Osteoblast (primary cell): ENCODE data around the gene S100Z. TPM values are rescaled to one million over a fixed set of nuclear protein-coding genes. Genes with fewer than 3 reads are reported as not detected.
"Not testable (repeated sequence)": the region's sequence is repeated elsewhere in the genome, so short reads cannot be mapped to it uniquely, and the experiment has no call there.

Experiments used
- DNase-seq: peaks from one replicate; pipeline ENCODE4 v3.0.0; 2011; ENCODE audit warnings: low spot score, mixed read lengths; ENCODE audit not compliant: insufficient read length; ENCODE audit errors: missing footprints
- H2AFZ ChIP-seq: 2 replicates; pipeline ENCODE4 v1.6.0; 2011; ENCODE audit warnings: mild to moderate bottlenecking, low read length
- H3K27ac ChIP-seq: 2 replicates; pipeline ENCODE4 v1.5.1; 2011; ENCODE audit warnings: mild to moderate bottlenecking, low read depth, low read length, moderate library complexity
- H3K27me3 ChIP-seq: 2 replicates; pipeline ENCODE4 v1.6.0; 2012; ENCODE audit warnings: mild to moderate bottlenecking, control low read depth, inconsistent platforms, low read length, moderate library complexity; ENCODE audit not compliant: insufficient read depth
- H3K36me3 ChIP-seq: 2 replicates; pipeline ENCODE4 v1.5.1; 2011; ENCODE audit warnings: mild to moderate bottlenecking, low read length, control low read depth, moderate library complexity; ENCODE audit not compliant: insufficient read depth
- H3K4me1 ChIP-seq: 2 replicates; pipeline ENCODE4 v1.5.1; 2011; ENCODE audit warnings: mild to moderate bottlenecking, low read length, control low read depth, moderate library complexity; ENCODE audit not compliant: insufficient read depth
- H3K4me2 ChIP-seq: 2 replicates; pipeline ENCODE4 v1.6.0; 2011; ENCODE audit warnings: mild to moderate bottlenecking, low read length; ENCODE audit not compliant: insufficient read depth
- H3K4me3 ChIP-seq: fragments of 200-600 bp; sonication (generic); 3 replicates; pipeline ENCODE4 v1.5.1; 2012; ENCODE audit warnings: mild to moderate bottlenecking, low read length, inconsistent platforms; ENCODE audit not compliant: insufficient read depth
- H3K79me2 ChIP-seq: 2 replicates; pipeline ENCODE4 v1.6.0; 2012; ENCODE audit warnings: mild to moderate bottlenecking, low read length, control low read depth, inconsistent platforms; ENCODE audit not compliant: insufficient read depth
- H3K9me3 ChIP-seq: 2 replicates; pipeline ENCODE4 v1.5.1; 2011; ENCODE audit warnings: low read depth, low read length, control low read depth
- H4K20me1 ChIP-seq: 2 replicates; pipeline ENCODE4 v1.6.0; 2012; ENCODE audit warnings: mild to moderate bottlenecking, low read length, control low read depth; ENCODE audit not compliant: insufficient read depth
- total RNA-seq: library from RNA; depleted of rRNA; stranded (reverse); fragments of >200 nt; gene quantifications from 2 replicates; pipeline ENCODE4 v1.2.3, GENCODE V29; 2012
- TF ChIP-seq, protein P1 (sequence below): IDR thresholded peaks from 2 replicates; pipeline ENCODE4 v1.5.1; 2011; ENCODE audit warnings: mild to moderate bottlenecking, low read depth, low read length, moderate library complexity; ENCODE audit errors: extremely low read depth

The S100Z gene
- total RNA-seq, 1 donor = not detected

DNA sequence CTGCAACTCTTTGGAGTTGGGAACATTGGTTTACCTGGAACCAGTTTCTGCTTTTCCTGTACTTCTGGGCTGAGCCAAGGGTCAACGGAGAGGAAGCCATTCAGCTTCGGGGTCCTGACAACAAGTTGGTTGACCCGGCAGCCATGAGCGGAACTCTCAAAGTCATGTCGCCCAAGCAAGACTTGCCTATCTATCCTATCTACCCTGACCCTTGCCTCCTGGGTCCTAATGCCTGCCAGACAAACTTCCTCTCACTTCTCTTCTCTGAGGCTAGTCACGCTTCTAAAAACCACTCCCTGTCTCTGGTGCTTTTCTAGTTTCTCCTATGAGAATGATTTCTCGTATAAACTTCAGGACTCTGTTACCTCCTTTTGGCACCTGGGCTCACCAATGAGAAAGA, 58.4 kb downstream of the S100Z start:
- Histone ChIP-seq H3K36me3 (no peaks in the 10 kb centered on the region), H3K4me2 (no peak overlapping the region), H3K4me3 (no peak overlapping the region), H2AFZ (no peak overlapping the region), H3K27ac (no peak overlapping the region), H3K79me2 (no peaks in the 10 kb centered on the region), H3K4me1 (no peaks in the 10 kb centered on the region), H3K27me3 (peaks cover 2% of the 10 kb centered on the region), H3K9me3 (no peaks in the 10 kb centered on the region), H4K20me1 (no peaks in the 10 kb centered on the region)
- TF ChIP-seq, protein P1, sequence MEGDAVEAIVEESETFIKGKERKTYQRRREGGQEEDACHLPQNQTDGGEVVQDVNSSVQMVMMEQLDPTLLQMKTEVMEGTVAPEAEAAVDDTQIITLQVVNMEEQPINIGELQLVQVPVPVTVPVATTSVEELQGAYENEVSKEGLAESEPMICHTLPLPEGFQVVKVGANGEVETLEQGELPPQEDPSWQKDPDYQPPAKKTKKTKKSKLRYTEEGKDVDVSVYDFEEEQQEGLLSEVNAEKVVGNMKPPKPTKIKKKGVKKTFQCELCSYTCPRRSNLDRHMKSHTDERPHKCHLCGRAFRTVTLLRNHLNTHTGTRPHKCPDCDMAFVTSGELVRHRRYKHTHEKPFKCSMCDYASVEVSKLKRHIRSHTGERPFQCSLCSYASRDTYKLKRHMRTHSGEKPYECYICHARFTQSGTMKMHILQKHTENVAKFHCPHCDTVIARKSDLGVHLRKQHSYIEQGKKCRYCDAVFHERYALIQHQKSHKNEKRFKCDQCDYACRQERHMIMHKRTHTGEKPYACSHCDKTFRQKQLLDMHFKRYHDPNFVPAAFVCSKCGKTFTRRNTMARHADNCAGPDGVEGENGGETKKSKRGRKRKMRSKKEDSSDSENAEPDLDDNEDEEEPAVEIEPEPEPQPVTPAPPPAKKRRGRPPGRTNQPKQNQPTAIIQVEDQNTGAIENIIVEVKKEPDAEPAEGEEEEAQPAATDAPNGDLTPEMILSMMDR = no peak
- DNase-seq = no peak

DNA sequence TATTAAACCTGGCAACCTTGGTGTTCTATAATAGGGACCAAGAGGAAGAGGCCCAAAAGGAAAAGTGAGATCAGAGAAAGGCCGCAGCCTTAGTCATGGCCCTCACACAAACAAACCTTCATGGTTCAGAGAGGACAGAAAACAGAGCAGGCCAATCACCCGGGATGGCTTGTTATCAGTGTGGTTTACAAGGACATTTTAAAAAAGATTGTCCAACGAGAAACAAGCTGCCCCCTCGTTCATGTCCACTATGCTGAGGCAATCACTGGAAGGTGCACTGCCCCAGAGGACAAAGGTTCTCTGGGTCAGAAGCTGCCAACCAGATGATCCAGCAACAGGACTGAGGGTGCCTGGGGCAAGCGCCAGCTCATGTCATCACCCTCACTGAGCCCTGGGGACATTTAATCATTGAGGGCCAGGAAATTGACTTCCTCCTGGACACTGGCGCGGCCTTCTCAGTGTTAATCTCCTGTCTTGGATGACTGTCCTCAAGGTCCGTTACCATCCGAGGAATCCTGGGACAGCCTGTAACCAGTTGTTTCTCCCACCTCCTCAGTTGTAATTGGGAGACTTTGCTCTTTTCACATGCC, 60.6 kb downstream of the S100Z start:
- DNase-seq, H3K4me1 ChIP-seq, H3K79me2 ChIP-seq, H3K9me3 ChIP-seq, H3K27me3 ChIP-seq, H3K4me3 ChIP-seq, H4K20me1 ChIP-seq, H3K27ac ChIP-seq, H3K4me2 ChIP-seq, H2AFZ ChIP-seq, H3K36me3 ChIP-seq: not testable (repeated sequence)

DNA sequence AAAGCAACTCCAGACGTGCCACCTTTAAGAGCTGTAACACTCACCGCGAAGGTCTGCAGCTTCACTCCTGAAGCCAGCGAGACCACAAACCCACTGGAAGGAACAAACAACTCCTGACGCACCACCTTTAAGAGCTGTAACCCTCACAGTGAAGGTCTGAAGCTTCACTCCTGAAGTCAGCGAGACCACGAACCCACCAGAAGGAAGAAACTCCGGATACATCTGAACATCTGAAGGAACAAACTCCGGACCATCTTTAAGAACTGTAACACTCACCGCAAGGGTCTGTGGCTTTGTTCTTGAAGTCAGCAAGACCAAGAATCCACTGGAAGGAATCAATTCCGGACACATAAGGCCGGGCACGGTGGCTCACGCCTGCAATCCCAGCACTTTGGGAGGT, 64.9 kb downstream of the S100Z start:
- not testable (repeated sequence) for H3K79me2 ChIP-seq, DNase-seq, H3K36me3 ChIP-seq, H3K9me3 ChIP-seq, H3K4me3 ChIP-seq, H3K27ac ChIP-seq, H3K27me3 ChIP-seq, H3K4me2 ChIP-seq, H3K4me1 ChIP-seq, H2AFZ ChIP-seq, H4K20me1 ChIP-seq

DNA sequence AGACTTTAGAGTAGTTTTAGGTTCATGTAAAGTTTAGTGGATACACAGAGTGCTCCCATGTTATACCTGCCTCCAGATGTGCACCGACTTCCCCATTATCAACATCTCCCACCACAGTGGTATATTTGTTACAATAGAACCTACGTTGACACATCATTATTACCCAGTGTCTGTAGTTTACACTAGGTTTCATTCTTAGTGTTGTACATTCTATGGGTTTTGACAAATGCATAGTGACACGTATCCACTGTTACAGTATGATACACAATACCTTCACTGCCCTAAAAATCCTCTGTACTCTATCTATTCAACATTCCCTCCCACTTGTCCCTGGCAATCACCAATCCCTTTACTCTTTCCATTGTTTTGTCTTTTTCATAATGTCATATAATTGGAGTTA, 68.7 kb downstream of the S100Z start:
- H3K27me3 ChIP-seq = peaks cover 12% of the 10 kb centered on the region
- no peaks in the 10 kb centered on the region for H4K20me1 ChIP-seq
- H3K4me2 ChIP-seq = no peak overlapping the region
- no peak for DNase-seq
- no peaks in the 10 kb centered on the region for H3K36me3 ChIP-seq
- H3K4me1 ChIP-seq = no peaks in the 10 kb centered on the region
- H3K27ac ChIP-seq = no peak overlapping the region
- H3K4me3 ChIP-seq = no peak overlapping the region
- H3K79me2 ChIP-seq = no peaks in the 10 kb centered on the region
- no peak overlapping the region for H2AFZ ChIP-seq
- TF ChIP-seq, protein P1 = no peak
- H3K9me3 ChIP-seq = no peaks in the 10 kb centered on the region

DNA sequence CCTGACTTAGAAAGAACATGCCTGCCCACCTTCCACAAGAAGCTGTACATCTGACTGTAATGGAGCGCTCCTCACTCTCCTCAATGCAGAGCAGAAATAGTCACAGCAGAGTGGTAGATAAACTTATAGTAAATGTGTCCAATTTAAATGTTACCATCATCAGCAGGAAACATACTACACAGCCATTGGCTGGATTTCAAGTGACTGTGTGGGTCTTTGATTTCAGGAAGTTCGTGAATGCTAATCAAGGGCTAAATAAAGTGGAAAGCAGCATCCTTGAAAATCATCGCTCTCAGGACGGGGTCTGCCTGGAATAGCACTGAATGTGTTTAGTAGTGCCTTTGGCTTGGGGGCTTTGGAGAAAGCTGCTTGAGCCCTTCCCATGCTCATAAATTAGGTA, 70.7 kb downstream of the S100Z start:
- peaks cover 16% of the 10 kb centered on the region for H3K27me3 ChIP-seq
- no peaks in the 10 kb centered on the region for H3K36me3 ChIP-seq
- no peaks in the 10 kb centered on the region for H3K4me1 ChIP-seq
- no peak for DNase-seq
- H3K79me2 ChIP-seq = no peaks in the 10 kb centered on the region
- no peaks in the 10 kb centered on the region for H3K9me3 ChIP-seq
- H2AFZ ChIP-seq = no peak overlapping the region
- H3K27ac ChIP-seq = no peak overlapping the region
- TF ChIP-seq, protein P1 = no peak
- no peak overlapping the region for H3K4me2 ChIP-seq
- H3K4me3 ChIP-seq = no peak overlapping the region
- no peaks in the 10 kb centered on the region for H4K20me1 ChIP-seq
